A172 (cell line): Measurements from ENCODE around the gene SNX4. TPM values are rescaled to one million over a fixed set of nuclear protein-coding genes. Genes with fewer than 3 reads are reported as not detected.

Experiments
- DNase-seq: peaks from one replicate; pipeline ENCODE4 v3.0.0-alpha.2; 2015; ENCODE audit warnings: low spot score
- total RNA-seq: library from RNA; depleted of rRNA; stranded (reverse); fragments of >200 nt; shearing (Covaris generic); gene quantifications from 2 replicates; pipeline ENCODE4 v1.2.3, GENCODE V29; 2014; rRNA removed

Gene SNX4
- total RNA-seq, 1 experiment from 2014 or later, result 76.8 TPM

DNA sequence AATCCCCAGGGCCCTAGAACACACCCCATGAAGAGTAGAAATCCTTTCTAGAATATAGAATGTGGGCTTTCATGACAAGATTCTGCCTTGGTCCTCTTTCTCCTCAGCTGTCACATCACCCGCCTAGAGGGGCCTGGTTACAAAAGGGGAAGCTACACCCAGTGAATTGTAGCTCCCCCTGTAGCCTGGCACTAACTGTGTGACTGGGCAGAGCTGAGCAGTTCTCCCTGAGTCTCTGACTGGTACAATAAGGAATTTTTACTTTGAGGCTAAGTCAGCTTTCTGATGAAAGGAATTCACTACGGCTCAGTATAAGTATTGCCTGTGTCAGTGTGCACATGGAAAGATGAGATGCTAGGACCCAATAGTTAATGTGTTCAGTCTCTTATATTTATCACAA lies 116.2 kb downstream of the SNX4 start:
- DNase-seq, result peak; percentile 16

DNA sequence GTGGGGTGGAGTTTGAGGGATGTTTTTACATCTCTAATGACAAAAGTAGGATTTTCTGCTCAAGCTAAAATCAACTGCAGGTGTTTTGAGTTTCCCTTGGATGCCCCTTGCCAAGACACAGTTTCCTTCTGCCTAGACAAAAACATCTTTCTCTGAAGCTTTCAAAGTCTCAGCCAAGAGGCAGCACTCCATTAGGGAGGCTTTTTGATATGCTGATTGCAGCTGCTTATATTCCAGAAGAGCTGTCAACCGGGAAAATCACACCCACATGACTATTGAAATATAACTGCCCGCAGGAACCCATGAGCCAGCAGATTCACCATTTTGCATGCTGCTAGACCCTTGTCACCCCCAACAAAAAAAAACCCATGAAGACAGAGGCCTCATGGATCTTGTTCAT lies 117.4 kb downstream of the SNX4 start:
- DNase-seq, result no peak

DNA sequence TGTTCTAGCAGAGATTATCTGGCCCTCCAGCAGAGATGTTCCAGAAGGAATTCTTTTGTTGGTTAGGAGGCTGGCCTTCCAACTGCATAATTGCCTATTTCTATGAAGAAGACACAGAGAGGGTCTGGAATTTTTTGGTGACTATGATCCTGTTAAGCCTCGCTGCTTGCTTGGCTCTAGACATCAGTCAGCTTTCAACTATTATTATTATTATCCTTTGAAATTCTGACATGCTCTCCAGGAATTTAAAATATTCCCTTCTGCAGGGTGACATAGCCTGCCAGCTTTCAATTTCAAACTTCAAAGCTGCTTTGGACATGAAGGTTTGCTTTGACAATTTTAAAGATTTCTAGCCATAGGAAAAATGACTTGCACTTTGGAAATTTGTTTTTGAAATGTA lies 118.6 kb downstream of the SNX4 start:
- DNase-seq, result peak; percentile 38

- no peak for DNase-seq
Measured at GRCh38 chr3:125398952-125399351, 121.0 kb downstream of the SNX4 start.

Other genes with a start within 250 kb of the SNX4 start
- 51.9 and 53.5 TPM in 2 replicates for gene ZNF148, start 144.9 kb downstream of the SNX4 start, total RNA-seq
- 27.1 and 27.7 TPM in 2 replicates for gene OSBPL11, start 75.3 kb upstream of the SNX4 start, total RNA-seq